ENCODE results near the gene BCKDHB. TPM values are rescaled to one million over a fixed set of nuclear protein-coding genes. Genes with fewer than 3 reads are reported as not detected.

The BCKDHB gene
- polyA plus RNA-seq, 1 donor (not counting 4 experiments of a cell fraction or from before 2014, with no cell fraction given): 20.9 TPM

GRCh38 chr6:80348263-80348662 is 241.8 kb downstream of the BCKDHB start:
- DNase-seq (ENCODE audit: low read depth, low spot score) (no peak), FAIRE-seq (no peak)
- dilution Hi-C loops (cut with MboI; ENCODE audit: extremely low pct_ligation_motif_present, low sequenced_read_pairs): no loop called here
- H3K79me2 ChIP-seq (ENCODE audit: control insufficient read depth, insufficient read depth, low read length): no peaks in the 10 kb centered on the region
- no peaks in the 10 kb centered on the region for H3K4me1 ChIP-seq (ENCODE audit: control insufficient read depth, extremely low read depth, insufficient read depth, low read length)
- H3K4me2 ChIP-seq (ENCODE audit: control insufficient read depth, extremely low read depth, insufficient read depth, low read depth, low read length): no peak overlapping the region
- H4K20me1 ChIP-seq (ENCODE audit: control insufficient read depth, extremely low read depth, insufficient read depth, low read length): no peaks in the 10 kb centered on the region
- H2AFZ ChIP-seq (ENCODE audit: control insufficient read depth, low read length): no peak overlapping the region
- no peaks in the 10 kb centered on the region for H3K27me3 ChIP-seq (ENCODE audit: control insufficient read depth, extremely low read depth, insufficient read depth, low read length)
- TF ChIP-seq EZH2 (IDR thresholded peaks at IDR 0.05; ENCODE audit: low read length) (no peak), CTCF (optimal IDR thresholded peaks at IDR 0.05 in 1 of 3, IDR thresholded peaks at IDR 0.05 in 1 of 3, conservative IDR thresholded peaks at IDR 0.05 in 1 of 3; ENCODE audit: extremely low read depth in 1 of 3, insufficient read depth in 2 of 3, low read length in 3 of 3) (no peak)
- H3K4me3 ChIP-seq (ENCODE audit: control insufficient read depth in 2 of 3, extremely low read depth in 1 of 3, insufficient read depth in 2 of 3, low read depth in 1 of 3, low read length in 3 of 3): no peak overlapping the region
- H3K36me3 ChIP-seq (ENCODE audit: control insufficient read depth in 2 of 2, extremely low read depth in 1 of 2, insufficient read depth in 2 of 2, low read length in 2 of 2): no peaks in the 10 kb centered on the region
- H3K9me1 ChIP-seq (ENCODE audit: control insufficient read depth, extremely low read depth, insufficient read depth, low read length): no peaks in the 10 kb centered on the region
- H3K9me3 ChIP-seq (ENCODE audit: control insufficient read depth, low read depth, low read length): no peaks in the 10 kb centered on the region
- H3K9ac ChIP-seq (ENCODE audit: control insufficient read depth, extremely low read depth, insufficient read depth, low read length): no peak overlapping the region
- no peak overlapping the region for H3K27ac ChIP-seq (ENCODE audit: control insufficient read depth, insufficient read depth, low read length)

GRCh38 chr6:80356000-80356399 is 249.5 kb downstream of the BCKDHB start:
- Histone ChIP-seq H3K9ac (ENCODE audit: control insufficient read depth, extremely low read depth, insufficient read depth, low read length) (no peak overlapping the region), H2AFZ (ENCODE audit: control insufficient read depth, low read length) (no peak overlapping the region), H3K9me3 (ENCODE audit: control insufficient read depth, low read depth, low read length) (no peaks in the 10 kb centered on the region), H3K4me1 (ENCODE audit: control insufficient read depth, extremely low read depth, insufficient read depth, low read length) (no peaks in the 10 kb centered on the region), H3K9me1 (ENCODE audit: control insufficient read depth, extremely low read depth, insufficient read depth, low read length) (no peaks in the 10 kb centered on the region), H3K4me2 (ENCODE audit: control insufficient read depth, extremely low read depth, insufficient read depth, low read depth, low read length) (no peak overlapping the region), H4K20me1 (ENCODE audit: control insufficient read depth, extremely low read depth, insufficient read depth, low read length) (no peaks in the 10 kb centered on the region), H3K27me3 (ENCODE audit: control insufficient read depth, extremely low read depth, insufficient read depth, low read length) (no peaks in the 10 kb centered on the region), H3K27ac (ENCODE audit: control insufficient read depth, insufficient read depth, low read length) (no peak overlapping the region), H3K36me3 (ENCODE audit: control insufficient read depth in 2 of 2, extremely low read depth in 1 of 2, insufficient read depth in 2 of 2, low read length in 2 of 2) (no peaks in the 10 kb centered on the region), H3K79me2 (ENCODE audit: control insufficient read depth, insufficient read depth, low read length) (no peaks in the 10 kb centered on the region), H3K4me3 (ENCODE audit: control insufficient read depth in 2 of 3, extremely low read depth in 1 of 3, insufficient read depth in 2 of 3, low read depth in 1 of 3, low read length in 3 of 3) (no peak overlapping the region)
- no peak for DNase-seq (ENCODE audit: low read depth, low spot score)
- TF ChIP-seq EZH2 (IDR thresholded peaks at IDR 0.05; ENCODE audit: low read length) (no peak), CTCF (optimal IDR thresholded peaks at IDR 0.05 in 1 of 3, IDR thresholded peaks at IDR 0.05 in 1 of 3, conservative IDR thresholded peaks at IDR 0.05 in 1 of 3; ENCODE audit: extremely low read depth in 1 of 3, insufficient read depth in 2 of 3, low read length in 3 of 3) (no peak)
- no peak for FAIRE-seq
- dilution Hi-C loops (cut with MboI; ENCODE audit: extremely low pct_ligation_motif_present, low sequenced_read_pairs): no loop called here
